ENCODE data around the gene AMFR. TPM values are rescaled to one million over a fixed set of nuclear protein-coding genes. Genes with fewer than 3 reads are reported as not detected.

AMFR gene
- total and polyA plus RNA-seq, 10 of the 15 experiments (the other 5 are each of a cell fraction or from before 2014, with no cell fraction given): 8.2 to 67.6 (median 28.1) TPM

GRCh38 chr16:56336071-56336688 lies 89.2 kb downstream of the AMFR start:
- FAIRE-seq (no peak), ATAC-seq (no peak), DNase-seq (ENCODE audit: low read depth, low spot score) (no peak)
- no peak overlapping the region for H3K4me3 ChIP-seq
- no peaks in the 10 kb centered on the region for H4K20me1 ChIP-seq (ENCODE audit: control insufficient read depth, insufficient read depth)
- no peak overlapping the region for H3K4me2 ChIP-seq (ENCODE audit: control insufficient read depth, insufficient read depth)
- in situ Hi-C loops (cut with MboI) (no loop called here), intact Hi-C loops (cut with micrococcal nuclease; ENCODE audit: unreplicated experiment) (no loop called here)
- H3K27me3 ChIP-seq (replicated peaks in 1 of 2; ENCODE audit: control insufficient read depth in 2 of 2, insufficient read depth in 2 of 2, low read length in 1 of 2): no peaks in the 10 kb centered on the region; a peak in 1 of 4 replicates
- TF ChIP-seq YBX1 (IDR thresholded peaks at IDR 0.05) (no peak), HSF1 (IDR thresholded peaks at IDR 0.05; ENCODE audit: low read depth, low read length) (no peak), SUZ12 (IDR thresholded peaks at IDR 0.05; ENCODE audit: unreplicated experiment) (no peak), CBX3 (IDR thresholded peaks at IDR 0.05; ENCODE audit: borderline replicate concordance, low read depth) (no peak), POLR2A (IDR thresholded peaks at IDR 0.05; ENCODE audit: low read depth, low read length) (no peak), TCF3 (IDR thresholded peaks at IDR 0.05; ENCODE audit: borderline replicate concordance, insufficient read depth, low read depth, low read length) (no peak), ZNF384 (IDR thresholded peaks at IDR 0.05; ENCODE audit: borderline replicate concordance, low read depth, low read length) (no peak), MXI1 (IDR thresholded peaks at IDR 0.05; ENCODE audit: low read depth, low read length) (no peak), JUNB (IDR thresholded peaks at IDR 0.05) (no peak), POLR2AphosphoS5 (IDR thresholded peaks at IDR 0.05; ENCODE audit: low read length) (no peak), RUNX3 (IDR thresholded peaks at IDR 0.05; ENCODE audit: low read length) (no peak), MTA3 (IDR thresholded peaks at IDR 0.05; ENCODE audit: borderline replicate concordance, low read length) (no peak), REST (IDR thresholded peaks at IDR 0.05; ENCODE audit: low read depth, low read length) (no peak), ZNF274 (IDR thresholded peaks at IDR 0.05; ENCODE audit: insufficient read depth, insufficient read length) (no peak), NBN (IDR thresholded peaks at IDR 0.05) (no peak), SREBF1 (IDR thresholded peaks at IDR 0.05; ENCODE audit: low read length) (no peak), RELA (IDR thresholded peaks at IDR 0.05; ENCODE audit: borderline replicate concordance, partially characterized antibody) (no peak), PAX8 (IDR thresholded peaks at IDR 0.05) (no peak)
- no peaks in the 10 kb centered on the region for H3K36me3 ChIP-seq (ENCODE audit: control insufficient read depth in 2 of 2, insufficient read depth in 2 of 2, low read length in 1 of 2)
- POLR2A ChIA-PET: no interaction called here
- CTCF ChIA-PET: no interaction called here
- no peak overlapping the region for H3K9ac ChIP-seq (ENCODE audit: control insufficient read depth, insufficient read depth, low read length)
- SMC1A ChIA-PET (ENCODE audit: uncharacterized antibody, unreplicated experiment): no interaction called here
- H3K79me2 ChIP-seq (ENCODE audit: control insufficient read depth, insufficient read depth, low read length): no peaks in the 10 kb centered on the region
- RAD21 ChIA-PET (ENCODE audit: unreplicated experiment): no interaction called here
- H3K9me3 ChIP-seq (replicated peaks; ENCODE audit: control insufficient read depth, insufficient read depth, low read length): no peaks in the 10 kb centered on the region
- no peak overlapping the region for H3K27ac ChIP-seq (ENCODE audit: control insufficient read depth, insufficient read depth)
- no peak overlapping the region for H2AFZ ChIP-seq (ENCODE audit: control insufficient read depth, low read depth, low read length)
- WGBS (ENCODE audit: insufficient coverage, insufficient replicate concordance, low lambda C conversion rate, missing lambda C conversion rate): 26% methylated on average over 8 of the region's 8 CpGs
- BruUV-seq (replicated peaks): no TSS peak
- H3K4me1 ChIP-seq (ENCODE audit: control insufficient read depth, insufficient read depth, low read length): no peaks in the 10 kb centered on the region

All from GM12878 (cell line).